Stimulated activated effector memory CD8-positive, alpha-beta T cell treated with anti-CD3 and anti-CD28 coated beads, Interleukin-12 subunit alpha, Interleukin-12 subunit beta, amount 100 ng/mL, for 72 hours (primary cell): ENCODE data around the gene ARHGAP26.
A peak's percentile ranks its signal among the peaks of the same experiment; 100 is the strongest.

Experiments
- ATAC-seq: fragments of 150-1000 bp; cut with Tn5 transposase; 2 replicates; pipeline ENCODE4 v1.10.0; 2021
- DNase-seq, 2 donors: peaks; one replicate each; pipeline ENCODE4 v3.0.0; 2021 to 2022; ENCODE audit warnings: low spot score in 2 of 2
- H3K27ac Mint-ChIP-seq: one replicate; pipeline ENCODE4 v1.8.0; 2022; ENCODE audit warnings: mild to moderate bottlenecking, mixed read lengths
- H3K36me3 Mint-ChIP-seq: one replicate; pipeline ENCODE4 v1.8.0; 2022; ENCODE audit warnings: mild to moderate bottlenecking, mixed read lengths
- H3K4me1 Mint-ChIP-seq: one replicate; pipeline ENCODE4 v1.8.0; 2022; ENCODE audit warnings: mixed read lengths
- H3K4me3 Mint-ChIP-seq: one replicate; pipeline ENCODE4 v1.8.0; 2022; ENCODE audit warnings: mild to moderate bottlenecking, mixed read lengths
- H3K9me3 Mint-ChIP-seq: one replicate; pipeline ENCODE4 v1.8.0; 2022; ENCODE audit warnings: mixed read lengths

The ARHGAP26 gene

GRCh38 chr5:143168921-143169810, 399.0 kb downstream of the ARHGAP26 start:
- H3K9me3 Mint-ChIP-seq, result no peaks in the 10 kb centered on the region
- H3K27ac Mint-ChIP-seq, result no peak overlapping the region
- DNase-seq (no peak), ATAC-seq (no peak)
- peaks cover 13% of the 10 kb centered on the region for H3K4me1 Mint-ChIP-seq
- H3K36me3 Mint-ChIP-seq, result peaks cover 12% of the 10 kb centered on the region
- no peak overlapping the region for H3K4me3 Mint-ChIP-seq

DNA sequence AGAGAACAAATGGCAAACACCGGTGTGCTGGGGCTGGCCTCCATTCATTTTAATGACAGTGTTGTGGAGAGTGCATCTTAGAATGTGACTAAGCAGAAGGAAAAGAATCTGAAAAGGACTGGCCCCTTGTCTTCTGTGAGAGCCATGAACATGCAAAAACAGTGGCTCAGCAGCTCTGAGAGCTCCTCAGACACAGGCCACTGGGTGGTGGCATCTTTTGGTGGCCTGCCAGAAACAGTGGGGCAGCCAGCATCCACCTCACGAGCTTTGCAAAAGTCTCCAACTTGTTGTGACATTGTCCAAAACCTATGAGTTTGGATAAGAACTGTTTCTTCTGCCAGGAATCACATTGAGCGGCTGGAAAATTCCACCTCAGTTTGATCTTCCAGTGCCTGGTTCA, 399.9 kb downstream of the ARHGAP26 start:
- Mint-ChIP-seq H3K4me3 (no peak overlapping the region), H3K9me3 (no peaks in the 10 kb centered on the region), H3K27ac (peak overlapping the region; percentile 6), H3K4me1 (peaks cover 7% of the 10 kb centered on the region), H3K36me3 (peaks cover 12% of the 10 kb centered on the region)
- ATAC-seq (no peak), DNase-seq (no peak)

DNA sequence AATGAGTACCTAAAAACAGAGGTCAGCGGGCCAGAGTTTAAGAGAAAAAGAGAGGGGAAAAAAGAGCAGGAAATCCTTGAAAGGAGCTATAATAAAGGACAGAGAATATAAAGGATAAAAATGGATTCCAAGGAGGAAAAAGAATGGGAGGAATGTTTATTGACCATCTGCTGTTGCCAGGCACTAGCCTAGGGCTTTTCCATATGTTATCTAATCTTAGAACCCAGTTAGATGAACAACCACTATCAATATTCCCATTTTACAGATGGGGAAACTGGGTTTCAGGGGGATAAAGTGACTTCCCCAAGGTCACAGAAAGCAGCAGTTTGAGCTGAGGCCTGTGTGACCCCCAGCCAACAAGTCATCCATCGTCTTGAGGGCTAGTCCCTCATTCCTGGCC, 400.8 kb downstream of the ARHGAP26 start:
- peaks cover 12% of the 10 kb centered on the region for H3K36me3 Mint-ChIP-seq
- peaks cover 4% of the 10 kb centered on the region for H3K4me1 Mint-ChIP-seq
- DNase-seq, result no peak
- peak overlapping the region; percentile 6 for H3K27ac Mint-ChIP-seq
- no peaks in the 10 kb centered on the region for H3K9me3 Mint-ChIP-seq
- no peak for ATAC-seq
- no peak overlapping the region for H3K4me3 Mint-ChIP-seq

DNA sequence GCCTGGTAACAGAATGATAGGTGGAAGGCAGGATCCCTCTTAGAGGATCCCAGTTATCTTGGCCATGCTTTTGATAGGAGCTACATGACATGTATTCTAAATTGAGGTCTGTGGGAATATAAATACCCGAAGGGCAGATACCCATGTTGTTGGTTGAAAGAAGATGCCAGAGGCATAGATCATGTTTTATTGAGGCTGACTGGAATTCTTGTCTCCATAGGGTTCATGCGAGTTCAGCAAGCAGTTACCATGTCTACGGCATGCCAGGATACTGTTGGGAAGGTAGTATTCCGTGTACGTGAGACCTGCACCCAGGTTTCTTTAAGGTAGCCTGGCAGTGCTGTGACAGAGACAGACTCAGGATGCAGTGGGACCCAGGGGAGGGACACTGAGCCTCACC, 402.6 kb downstream of the ARHGAP26 start:
- no peak for ATAC-seq
- Mint-ChIP-seq H3K9me3 (no peaks in the 10 kb centered on the region), H3K4me1 (no peaks in the 10 kb centered on the region), H3K4me3 (no peak overlapping the region), H3K36me3 (peaks cover 12% of the 10 kb centered on the region), H3K27ac (no peak overlapping the region)
- DNase-seq, result no peak

GRCh38 chr5:143173139-143173889, 403.1 kb downstream of the ARHGAP26 start:
- Mint-ChIP-seq H3K36me3 (peaks cover 12% of the 10 kb centered on the region), H3K27ac (no peak overlapping the region), H3K4me3 (no peak overlapping the region), H3K4me1 (no peaks in the 10 kb centered on the region), H3K9me3 (no peaks in the 10 kb centered on the region)
- ATAC-seq (no peak), DNase-seq (no peak)

GRCh38 chr5:143174714-143175398, 404.7 kb downstream of the ARHGAP26 start:
- Mint-ChIP-seq H3K36me3 (peaks cover 12% of the 10 kb centered on the region), H3K27ac (no peak overlapping the region), H3K9me3 (no peaks in the 10 kb centered on the region), H3K4me3 (no peak overlapping the region), H3K4me1 (peaks cover 6% of the 10 kb centered on the region)
- no peak for DNase-seq
- no peak for ATAC-seq

DNA sequence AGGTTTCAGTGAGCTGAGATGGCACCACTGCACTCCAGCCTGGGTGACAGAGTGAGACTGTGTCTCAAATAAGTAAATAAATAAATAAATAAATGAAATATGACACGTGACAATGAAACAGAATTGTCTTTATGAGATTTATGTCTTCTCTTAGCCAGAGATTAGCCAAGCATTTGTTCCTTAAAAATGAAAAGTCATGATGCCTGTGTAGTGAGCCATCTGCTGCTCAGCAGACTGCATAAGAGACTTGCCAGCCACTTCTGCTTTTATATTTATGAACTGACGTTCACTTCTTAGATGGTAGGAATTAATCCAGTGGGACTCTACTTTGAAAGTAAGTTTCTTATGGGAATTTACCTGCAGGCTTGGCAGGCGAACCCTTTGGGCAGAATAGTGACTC, 405.9 kb downstream of the ARHGAP26 start:
- H3K36me3 Mint-ChIP-seq, result peaks cover 7% of the 10 kb centered on the region
- H3K4me3 Mint-ChIP-seq, result no peak overlapping the region
- no peak for ATAC-seq
- no peaks in the 10 kb centered on the region for H3K9me3 Mint-ChIP-seq
- H3K4me1 Mint-ChIP-seq, result peaks cover 16% of the 10 kb centered on the region
- DNase-seq, result no peak
- no peak overlapping the region for H3K27ac Mint-ChIP-seq

GRCh38 chr5:143177263-143177983, 407.2 kb downstream of the ARHGAP26 start:
- Mint-ChIP-seq H3K27ac (no peak overlapping the region), H3K4me3 (no peak overlapping the region), H3K9me3 (no peaks in the 10 kb centered on the region), H3K4me1 (peaks cover 30% of the 10 kb centered on the region), H3K36me3 (peaks cover 6% of the 10 kb centered on the region)
- DNase-seq (no peak), ATAC-seq (no peak)

- Mint-ChIP-seq H3K9me3 (no peaks in the 10 kb centered on the region), H3K36me3 (peaks cover 18% of the 10 kb centered on the region), H3K4me1 (peaks cover 48% of the 10 kb centered on the region), H3K27ac (no peak overlapping the region), H3K4me3 (no peak overlapping the region)
- DNase-seq, result no peak
- no peak for ATAC-seq
Measured at GRCh38 chr5:143179126-143179740, 409.1 kb downstream of the ARHGAP26 start.

DNA sequence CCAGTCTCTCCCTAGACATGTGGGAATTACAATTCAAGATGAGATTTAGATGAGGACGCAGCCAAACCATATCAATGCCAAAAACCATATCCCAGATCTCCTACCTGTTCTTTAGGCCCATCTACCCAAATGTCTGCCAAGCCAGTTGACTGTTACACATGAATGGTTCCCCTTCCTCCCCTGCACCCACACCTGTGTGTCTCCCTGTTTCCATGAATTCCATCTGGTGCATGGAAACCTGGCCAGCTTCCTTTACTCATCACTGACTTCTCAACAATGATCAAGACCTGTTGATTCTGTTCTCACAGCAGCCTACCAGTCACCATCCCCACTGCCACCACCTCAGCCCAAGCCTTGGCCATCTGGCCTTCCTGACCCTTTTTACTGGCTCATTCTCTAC, 410.6 kb downstream of the ARHGAP26 start:
- H3K4me3 Mint-ChIP-seq, result no peak overlapping the region
- peak overlapping the region; percentile 35 for H3K27ac Mint-ChIP-seq
- H3K36me3 Mint-ChIP-seq, result peaks cover 18% of the 10 kb centered on the region
- H3K4me1 Mint-ChIP-seq, result peaks cover 59% of the 10 kb centered on the region
- H3K9me3 Mint-ChIP-seq, result no peaks in the 10 kb centered on the region
- DNase-seq (no peak), ATAC-seq (no peak)

DNA sequence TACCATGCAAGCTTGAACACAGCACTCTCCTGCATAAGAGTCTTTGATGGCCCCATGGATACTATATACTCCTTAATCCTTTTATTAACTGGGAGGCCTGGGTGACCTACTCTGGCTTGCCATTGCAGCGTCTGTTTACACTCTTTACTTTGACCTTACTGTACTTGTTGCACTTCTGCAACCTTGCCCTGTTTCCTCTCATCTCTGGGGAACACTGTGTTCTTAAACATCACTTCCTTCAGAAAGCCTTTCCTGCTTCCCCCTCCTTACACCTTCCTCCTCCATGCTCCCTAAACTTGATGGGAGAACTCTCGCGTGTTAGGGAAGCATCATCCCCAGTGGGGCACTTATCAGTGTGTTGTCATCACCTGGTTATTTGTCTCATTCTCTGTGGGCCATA, 411.0 kb downstream of the ARHGAP26 start:
- Mint-ChIP-seq H3K36me3 (peaks cover 18% of the 10 kb centered on the region), H3K27ac (peak overlapping the region; percentile 35), H3K4me1 (peaks cover 63% of the 10 kb centered on the region), H3K4me3 (no peak overlapping the region), H3K9me3 (no peaks in the 10 kb centered on the region)
- DNase-seq, result no peak
- no peak for ATAC-seq

DNA sequence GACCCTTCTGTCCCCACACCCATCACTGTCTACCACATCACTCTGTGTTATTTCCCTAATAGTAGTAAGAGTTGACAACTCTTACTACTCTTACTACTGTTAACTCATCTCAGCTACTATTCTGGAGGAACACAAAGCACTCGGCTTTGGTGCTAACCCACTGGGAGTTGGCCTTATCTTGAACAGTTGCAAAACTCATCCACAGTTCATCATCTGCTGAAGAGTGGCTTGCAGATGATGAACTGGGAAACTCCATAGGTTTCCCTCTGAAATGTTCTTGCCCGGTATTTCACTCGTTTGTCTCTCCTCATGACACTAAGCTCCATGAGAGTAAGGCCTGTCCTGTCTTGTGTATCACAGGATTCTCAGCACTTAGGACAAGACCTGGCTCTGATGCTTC, 411.9 kb downstream of the ARHGAP26 start:
- peaks cover 68% of the 10 kb centered on the region for H3K4me1 Mint-ChIP-seq
- H3K36me3 Mint-ChIP-seq, result peaks cover 18% of the 10 kb centered on the region
- no peak for ATAC-seq
- peak overlapping the region; percentile 87 for H3K27ac Mint-ChIP-seq
- H3K9me3 Mint-ChIP-seq, result no peaks in the 10 kb centered on the region
- no peak for DNase-seq
- H3K4me3 Mint-ChIP-seq, result peak overlapping the region; percentile 61

DNA sequence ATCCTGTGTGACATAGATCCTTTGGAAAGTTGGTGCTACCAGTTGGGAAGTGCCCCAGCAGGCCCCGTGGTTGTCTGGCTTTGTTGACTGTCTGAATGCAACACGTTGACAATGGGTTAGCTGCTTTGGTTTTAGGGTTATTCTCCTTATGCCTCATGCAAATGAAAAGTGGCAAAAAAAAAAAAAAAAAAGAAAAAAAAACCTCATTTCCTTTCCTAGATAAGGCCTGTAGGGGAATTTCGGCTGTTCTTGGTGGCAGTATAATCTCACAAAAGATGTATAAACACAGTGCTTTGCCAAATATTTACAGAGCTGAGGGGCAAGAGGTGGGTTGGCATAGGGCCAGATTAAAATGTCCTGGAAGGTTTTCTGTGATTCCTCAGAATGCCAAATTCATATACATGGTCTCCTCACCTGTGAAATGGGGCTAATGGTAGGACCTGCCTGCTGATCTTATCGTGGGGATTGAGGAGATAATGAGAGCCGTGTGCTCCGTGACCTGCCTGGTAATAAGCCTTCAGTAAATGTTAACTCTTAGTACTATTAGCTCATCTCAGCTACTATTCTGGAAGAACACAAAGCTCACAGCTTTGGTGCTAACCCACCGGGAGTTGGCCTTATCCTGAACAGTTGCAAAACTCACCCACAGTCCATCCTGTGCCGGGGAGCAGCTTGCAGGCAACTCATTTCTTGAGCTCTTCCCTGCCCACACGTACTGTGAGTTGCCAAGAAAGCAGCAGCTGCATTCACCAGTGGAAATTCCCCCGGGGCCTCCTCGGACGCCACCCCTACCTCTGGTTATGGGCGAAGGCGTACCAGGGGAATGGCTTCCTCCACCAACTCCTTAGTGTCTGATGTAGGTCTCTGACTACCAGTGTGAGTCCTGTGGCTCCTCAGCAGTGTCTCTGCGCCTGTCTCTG, 413.0 kb downstream of the ARHGAP26 start:
- Mint-ChIP-seq H3K4me1 (peaks cover 78% of the 10 kb centered on the region), H3K4me3 (peak overlapping the region; percentile 61), H3K36me3 (peaks cover 28% of the 10 kb centered on the region), H3K27ac (peak overlapping the region; percentile 87), H3K9me3 (no peaks in the 10 kb centered on the region)
- ATAC-seq (peak; percentile 88), DNase-seq (peak; percentile 60 to 87)

DNA sequence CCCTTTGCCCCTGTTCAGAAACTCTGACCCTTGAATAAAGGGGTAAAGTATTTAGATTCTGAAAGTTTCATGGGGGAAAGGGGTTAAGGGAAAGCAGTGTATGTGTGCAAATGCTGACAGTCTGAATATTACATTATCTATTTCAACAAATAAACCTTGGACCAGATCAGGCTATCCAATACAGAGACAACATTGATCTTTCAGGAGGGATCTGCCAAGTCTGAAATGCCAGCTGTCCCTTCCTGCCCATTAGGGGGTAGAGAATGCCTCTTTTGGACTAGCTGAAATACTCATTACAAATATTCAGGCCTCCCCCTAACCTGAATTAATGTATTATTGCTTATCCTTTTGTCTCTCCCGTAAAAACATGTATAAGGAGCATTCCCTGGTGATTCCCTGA, 413.8 kb downstream of the ARHGAP26 start:
- H3K9me3 Mint-ChIP-seq, result no peaks in the 10 kb centered on the region
- ATAC-seq, result no peak
- peak overlapping the region; percentile 61 for H3K4me3 Mint-ChIP-seq
- H3K27ac Mint-ChIP-seq, result peak overlapping the region; percentile 87
- H3K4me1 Mint-ChIP-seq, result peaks cover 85% of the 10 kb centered on the region
- H3K36me3 Mint-ChIP-seq, result peaks cover 29% of the 10 kb centered on the region
- no peak for DNase-seq
